Right cardiac atrium (tissue), 5 donors: ENCODE results near the gene WDR55. TPM values are rescaled to one million over a fixed set of nuclear protein-coding genes. Genes with fewer than 3 reads are reported as not detected.
A peak's percentile ranks its signal among the peaks of the same experiment; 100 is the strongest.
"Not testable (repeated sequence)": the region's sequence is repeated elsewhere in the genome, so short reads cannot be mapped to it uniquely, and the experiment has no call there.

ENCODE experiments used
- ATAC-seq, 2 donors: fragments of 200-7000 bp; cut with Tn5 transposase; one replicate each; pipeline versions ENCODE4 v1.8.0 to v1.9.1; 2020; ENCODE audit warnings: moderate library complexity in 2 of 2, mild to moderate bottlenecking in 1 of 2
- DNase-seq, 3 donors: peaks; one replicate each; pipeline ENCODE4 v3.0.0-alpha.2; 2020
- H3K27ac ChIP-seq: one replicate; pipeline ENCODE4 v1.5.1; 2013; ENCODE audit warnings: mild to moderate bottlenecking, low read length, control low read depth, moderate library complexity
- H3K27me3 ChIP-seq: one replicate; pipeline ENCODE4 v1.6.1; 2013; ENCODE audit not compliant: control insufficient read depth, insufficient read depth
- H3K4me1 ChIP-seq: one replicate; pipeline ENCODE4 v1.6.1; 2013; ENCODE audit warnings: low read length; ENCODE audit not compliant: control insufficient read depth, insufficient read depth
- H3K4me3 ChIP-seq: one replicate; pipeline ENCODE4 v1.5.1; 2013; ENCODE audit warnings: low read length, control low read depth
- H3K9me3 ChIP-seq: one replicate; pipeline ENCODE4 v1.6.1; 2013; ENCODE audit warnings: low read length; ENCODE audit not compliant: control insufficient read depth
- WGBS: extraction: QIAGEN DNeasy Blood & Tissue Kit; methylation state at CpG from one replicate; pipeline ENCODE4 v1.1.7; 2013; 5-methylcytosine and 5-hydroxymethylcytosine counted together
- intact Hi-C, 4 donors: fragments of 100-400 bp; cut with DNase I; formaldehyde crosslinking; loops; one replicate each; pipeline versions ENCODE4 v1.11.0 to v1.14.0; 2022 to 2023
- polyA plus RNA-seq: library from polyadenylated mRNA; stranded (reverse); fragments of 200-250 nt; gene quantifications from one replicate; pipeline ENCODE4 v1.2.3, GENCODE V29; 2013
- total RNA-seq, 4 donors: library from RNA; stranded (reverse); fragmentation: NEBNext Ultra II Directional; extraction: Animal tissue kit (Norgen Biotek cat#: 25700); gene quantifications; one replicate each; pipeline ENCODE4 v1.2.1, GENCODE V29; 2021
- donor health status: healthy with polysubstance abuse.
- donor health status: DM: no; HTN: yes; CAD: no.
- donor health status: DM: no; HTN: no; CAD: no.
- donor health status: DM: no; HTN: yes; CAD: no; lungs with severe emphysema.
- donor health status: DM: yes; HTN: yes; CAD: no.

The WDR55 gene
- total and polyA plus RNA-seq, 5 donors: 10.0 to 13.8 (median 11.5) TPM

GRCh38 chr5:140642718-140643117 is 22.0 kb upstream of the WDR55 start:
- Histone ChIP-seq H3K4me3 (no peak overlapping the region), H3K4me1 (peaks cover 3% of the 10 kb centered on the region), H3K9me3 (no peaks in the 10 kb centered on the region), H3K27me3 (no peaks in the 10 kb centered on the region), H3K27ac (no peak overlapping the region)
- intact Hi-C loops: loop anchor here in 2 of 4 donors (5.0 to 10.0 kb wide), 2 partner anchors 85 to 238 kb away; partner anchors contain the start of genes ANKHD1 (in 1 of the 2) and SRA1 (in 1 of the 2)
- DNase-seq (no peak), ATAC-seq (no peak)
- WGBS: 54% methylated on average over 3 of the region's 3 CpGs

GRCh38 chr5:140647042-140647419 is 17.7 kb upstream of the WDR55 start:
- H3K4me3 ChIP-seq: peak overlapping the region; percentile 68
- H3K4me1 ChIP-seq: no peaks in the 10 kb centered on the region
- no peak for DNase-seq
- intact Hi-C loops: loop anchor here in 1 of 4 donors (10.0 kb wide), 1 partner anchor 242 kb away; the partner anchor contains the start of gene ANKHD1
- peak overlapping the region; percentile 82 for H3K27ac ChIP-seq
- peak; percentile 8 to 28 for ATAC-seq
- H3K27me3 ChIP-seq: no peaks in the 10 kb centered on the region
- no peaks in the 10 kb centered on the region for H3K9me3 ChIP-seq
- under 1% methylated on average over 27 of the region's 27 CpGs for WGBS

GRCh38 chr5:140658870-140659269 is 5.8 kb upstream of the WDR55 start:
- no peaks in the 10 kb centered on the region for H3K27me3 ChIP-seq
- H3K27ac ChIP-seq: no peak overlapping the region

GRCh38 chr5:140660371-140660770 is 4.3 kb upstream of the WDR55 start:
- H3K27ac ChIP-seq, ATAC-seq, H3K4me3 ChIP-seq, H3K27me3 ChIP-seq, intact Hi-C loops, H3K4me1 ChIP-seq, DNase-seq, H3K9me3 ChIP-seq: not testable (repeated sequence)
- 85% methylated on average over 6 of the region's 6 CpGs for WGBS

More at GRCh38 chr5:140658870-140659269, 5.8 kb upstream of the WDR55 start:
- ATAC-seq (no peak), DNase-seq (no peak)
- 96% methylated on average over 17 of the region's 17 CpGs for WGBS
- no peaks in the 10 kb centered on the region for H3K4me1 ChIP-seq
- intact Hi-C loops: no loop called here
- H3K4me3 ChIP-seq: no peak overlapping the region
- no peaks in the 10 kb centered on the region for H3K9me3 ChIP-seq

GRCh38 chr5:140664030-140664358 is 710 bp upstream of the WDR55 start:
- intact Hi-C loops: no loop called here
- ATAC-seq (no peak), DNase-seq (peak in 1 of 3 donors; percentile 57)
- H3K27ac ChIP-seq: peak overlapping the region; percentile 97
- H3K9me3 ChIP-seq: no peaks in the 10 kb centered on the region
- peaks cover 4% of the 10 kb centered on the region for H3K4me1 ChIP-seq
- no peaks in the 10 kb centered on the region for H3K27me3 ChIP-seq
- 8% methylated on average over 18 of the region's 18 CpGs for WGBS
- peak overlapping the region; percentile 86 for H3K4me3 ChIP-seq

GRCh38 chr5:140671035-140671434 is 6.3 kb downstream of the WDR55 start:
- H3K4me1 ChIP-seq, H3K27me3 ChIP-seq, DNase-seq, H3K4me3 ChIP-seq, H3K9me3 ChIP-seq, intact Hi-C loops, H3K27ac ChIP-seq: not testable (repeated sequence)
- WGBS: 93% methylated on average over 4 of the region's 4 CpGs
- ATAC-seq: peak; percentile 5 to 23

GRCh38 chr5:140671472-140672125 is 6.9 kb downstream of the WDR55 start:
- DNase-seq (no peak), ATAC-seq (no peak)
- Histone ChIP-seq H3K9me3 (no peaks in the 10 kb centered on the region), H3K4me1 (no peaks in the 10 kb centered on the region), H3K27ac (no peak overlapping the region), H3K27me3 (no peaks in the 10 kb centered on the region), H3K4me3 (no peak overlapping the region)
- WGBS: 92% methylated on average over 6 of the region's 7 CpGs
- intact Hi-C loops: no loop called here

GRCh38 chr5:140672455-140673186 is 7.9 kb downstream of the WDR55 start:
- Histone ChIP-seq H3K4me1 (no peaks in the 10 kb centered on the region), H3K27ac (no peak overlapping the region), H3K27me3 (no peaks in the 10 kb centered on the region), H3K4me3 (no peak overlapping the region), H3K9me3 (no peaks in the 10 kb centered on the region)
- WGBS: 44% methylated on average over 70 of the region's 70 CpGs
- intact Hi-C loops: no loop called here
- DNase-seq (peak; percentile 59 to 78 (median 74)), ATAC-seq (peak; percentile 22 to 59)

GRCh38 chr5:140673187-140673976 is 8.7 kb downstream of the WDR55 start, which contains the start of gene DND1:
Gene DND1, minus strand, starts transcription at chr5:140673576. Its CDS starts 34 bp downstream, at chr5:140673542.
- H3K4me1 ChIP-seq: no peaks in the 10 kb centered on the region
- no peak within 1 kb of the TSS for H3K4me3 ChIP-seq
- ATAC-seq: peak in 1 of 2 donors; percentile 23
- no peaks in the 10 kb centered on the region for H3K9me3 ChIP-seq
- no peaks in the 10 kb centered on the region for H3K27me3 ChIP-seq
- H3K27ac ChIP-seq: no peak within 1 kb of the TSS
- WGBS: 83% methylated on average over 45 of the region's 45 CpGs
- DNase-seq: peak in 2 of 3 donors; percentile 56 to 63
- intact Hi-C loops: no loop called here

GRCh38 chr5:140674211-140674610 is 9.5 kb downstream of the WDR55 start:
- 86% methylated on average over 2 of the region's 2 CpGs for WGBS
- DNase-seq (no peak), ATAC-seq (no peak)
- Histone ChIP-seq H3K27me3 (no peaks in the 10 kb centered on the region), H3K27ac (no peak overlapping the region), H3K4me1 (no peaks in the 10 kb centered on the region), H3K4me3 (no peak overlapping the region), H3K9me3 (no peaks in the 10 kb centered on the region)
- intact Hi-C loops: no loop called here

- Histone ChIP-seq H3K27me3 (no peaks in the 10 kb centered on the region), H3K9me3 (no peaks in the 10 kb centered on the region), H3K27ac (no peak overlapping the region), H3K4me3 (no peak overlapping the region), H3K4me1 (no peaks in the 10 kb centered on the region)
- DNase-seq: no peak
- 96% methylated on average over 4 of the region's 4 CpGs for WGBS
- intact Hi-C loops: no loop called here
- ATAC-seq: no peak
These were observed 9.9 kb downstream of the WDR55 start for GRCh38 chr5:140674629-140675028.
